ENCODE results near the gene PIP5K1C.

- TF ChIP-seq POLR2AphosphoS5 (IDR thresholded peaks at IDR 0.05; ENCODE audit: borderline replicate concordance, low read depth, low read length), result no peak
- TF ChIP-seq EZH2 (IDR thresholded peaks at IDR 0.05), result no peak
- no peak for TF ChIP-seq FOXP2 (optimal IDR thresholded peaks at IDR 0.05; ENCODE audit: control extremely low read depth, extremely low read length, insufficient read depth)
Measured at GRCh38 chr19:3641515-3642269, 58.6 kb downstream of the PIP5K1C start.
